GM12878 (cell line): ENCODE measurements around the gene ZSWIM7. TPM values are rescaled to one million over a fixed set of nuclear protein-coding genes. Genes with fewer than 3 reads are reported as not detected.

Experiments used
- ATAC-seq: fragments of 200-7000 bp; cut with Tn5 transposase; 3 replicates; pipeline ENCODE4 v1.9.1; 2020; ENCODE audit warnings: mild to moderate bottlenecking, moderate library complexity
- BruUV-seq: library from RNA; stranded (reverse); fragments of 400-500 nt; replicated peaks from 2 replicates; lab custom pipeline; 2021; lab: Mats Ljungman, UMichigan
- CTCF ChIA-PET: fragments of 300-600 bp; sonication (Branson Sonifier 250); formaldehyde crosslinking; extraction: SDS; loops from one replicate; lab custom pipeline; 2021; ENCODE audit warnings: inconsistent platforms; lab: Yijun Ruan, JAX
- POLR2A ChIA-PET: fragments of 350-600 bp; formaldehyde crosslinking; extraction: SDS; loops from one replicate; lab custom pipeline; 2021; ENCODE audit warnings: inconsistent platforms; lab: Charles Lee
- RAD21 ChIA-PET: fragments of 300-600 bp; sonication (Branson Sonifier 250); formaldehyde crosslinking; loops from one replicate; lab custom pipeline; 2023; ENCODE audit warnings: antibody characterized with exemption; ENCODE audit not compliant: unreplicated experiment; lab: Charles Lee
- SMC1A ChIA-PET: fragments of 300-600 bp; sonication (Branson Sonifier 250); formaldehyde crosslinking; loops from one replicate; lab custom pipeline; 2023; ENCODE audit not compliant: unreplicated experiment, uncharacterized antibody; lab: Charles Lee
- DNase-seq: peaks from one replicate; pipeline ENCODE4 v3.0.0-alpha.2; 2011; ENCODE audit warnings: low read depth, low spot score
- FAIRE-seq: peaks from 3 replicates; lab custom pipeline; 2011; peaks lifted over from hg19 to GRCh38; lab: Jason Lieb, UNC
- H2AFZ ChIP-seq: 2 replicates; pipeline ENCODE4 v1.6.0; 2011; ENCODE audit warnings: low read depth, low read length, control low read depth; ENCODE audit not compliant: control insufficient read depth
- H3K27ac ChIP-seq: 2 replicates; pipeline ENCODE4 v1.5.1; 2011; ENCODE audit warnings: control low read depth; ENCODE audit not compliant: control insufficient read depth, insufficient read depth
- H3K27me3 ChIP-seq, 2 experiments: replicated peaks in 1 of 2; 2 replicates each; pipeline versions ENCODE4 v1.6.0 to v1.6.1; 2011; ENCODE audit warnings: low read length in 1 of 2; ENCODE audit not compliant: control insufficient read depth in 2 of 2, insufficient read depth in 2 of 2
- H3K36me3 ChIP-seq, 2 experiments: 2 replicates each; pipeline ENCODE4 v1.5.1; 2011; ENCODE audit warnings: low read length in 1 of 2; ENCODE audit not compliant: control insufficient read depth in 2 of 2, insufficient read depth in 2 of 2
- H3K4me1 ChIP-seq: 2 replicates; pipeline ENCODE4 v1.6.1; 2011; ENCODE audit warnings: mild to moderate bottlenecking, low read length, moderate library complexity, mixed read lengths; ENCODE audit not compliant: control insufficient read depth, insufficient read depth
- H3K4me2 ChIP-seq: 2 replicates; pipeline ENCODE4 v1.6.0; 2011; ENCODE audit warnings: control low read depth; ENCODE audit not compliant: control insufficient read depth, insufficient read depth
- H3K4me3 ChIP-seq: fragments of 200-600 bp; sonication (generic); 2 replicates; pipeline ENCODE4 v1.5.1; 2016
- H3K79me2 ChIP-seq: 2 replicates; pipeline ENCODE4 v1.6.0; 2011; ENCODE audit warnings: low read length; ENCODE audit not compliant: control insufficient read depth, insufficient read depth
- H3K9ac ChIP-seq: 2 replicates; pipeline ENCODE4 v1.8.0; 2011; ENCODE audit warnings: low read length, control low read depth, mixed read lengths; ENCODE audit not compliant: control insufficient read depth, insufficient read depth
- H3K9me3 ChIP-seq: replicated peaks from 3 replicates; pipeline ENCODE4 v1.5.1; 2011; ENCODE audit warnings: mild to moderate bottlenecking, low read length; ENCODE audit not compliant: control insufficient read depth, insufficient read depth
- H4K20me1 ChIP-seq: 2 replicates; pipeline ENCODE4 v1.6.0; 2011; ENCODE audit not compliant: control insufficient read depth, insufficient read depth
- EED ChIP-seq: sonication (generic); IDR thresholded peaks from 2 replicates; pipeline ENCODE4 v1.6.1; 2016; ENCODE audit warnings: antibody characterized with exemption, low read depth
- ETV6 ChIP-seq, 2 experiments: fragments of 450-650 bp in 1 of 2; IDR thresholded peaks in 1 of 2; conservative IDR thresholded peaks in 1 of 2; 2 replicates each; pipeline ENCODE4 v1.6.1; 2014; ENCODE audit warnings: antibody characterized with exemption in 1 of 2, borderline replicate concordance in 1 of 2, low read depth in 1 of 2, mild to moderate bottlenecking in 1 of 2, moderate library complexity in 1 of 2
- STAT1 ChIP-seq: fragments of 450-650 bp; conservative IDR thresholded peaks from 2 replicates; pipeline ENCODE4 v1.6.1; 2014; ENCODE audit warnings: antibody characterized with exemption, mild to moderate bottlenecking
- WGBS: methylation state at CpG from one replicate; pipeline ENCODE4 v1.1.6; 2016; ENCODE audit warnings: low lambda C conversion rate; ENCODE audit not compliant: insufficient replicate concordance, insufficient coverage; ENCODE audit errors: missing lambda C conversion rate; 5-methylcytosine and 5-hydroxymethylcytosine counted together
- in situ Hi-C: fragments of 300-500 bp; cut with MboI; formaldehyde crosslinking; loops from 9 replicates; pipeline ENCODE4 v1.14.3; 2018; ENCODE audit warnings: mixed read lengths
- intact Hi-C: fragments of 100-400 bp; cut with micrococcal nuclease; formaldehyde crosslinking; loops from one replicate; pipeline ENCODE4 v1.14.2; 2022; ENCODE audit not compliant: unreplicated experiment
- polyA plus RNA-seq, 11 experiments: library from polyadenylated mRNA; depleted of rRNA in 4 of 11; unstranded in 6 of 11; stranded (reverse) in 5 of 11; fragments of >200 nt; fragmentation: Nextera tagmentation in 4 of 11; fragmentation: Illumina TruSeq in 1 of 11; extraction: Ambion mirVana in 4 of 11; extraction: Trizol in 1 of 11; gene quantifications; 1 replicate in 1 of 11; 2 replicates in 10 of 11; pipeline versions ENCODE4 v1.2.1 to v1.2.3, GENCODE V29; 2011 to 2016; ENCODE audit warnings: inconsistent platforms in 2 of 11, missing spikeins in 2 of 11, low read depth in 1 of 11
- total RNA-seq, 4 experiments: library from RNA; depleted of rRNA in 3 of 4; stranded (reverse); fragments of >200 nt in 3 of 4; fragmentation: Illumina TruSeq in 1 of 4; extraction: Trizol in 1 of 4; gene quantifications; 2 replicates each; pipeline versions ENCODE4 v1.2.1 to v1.2.3, GENCODE V29; 2013 to 2021
- TF ChIP-seq, protein P1 (sequence below): IDR thresholded peaks from 2 replicates; pipeline ENCODE4 v1.6.1; 2011; ENCODE audit warnings: low read depth, low read length, improper control_type of control experiment, borderline replicate concordance
- TF ChIP-seq, protein P2 (sequence below): fragments of 450-650 bp; IDR thresholded peaks from 2 replicates; pipeline ENCODE4 v1.6.1; 2016; ENCODE audit warnings: mild to moderate bottlenecking

Gene ZSWIM7
- total and polyA plus RNA-seq, 10 of the 15 experiments (the other 5 are each of a cell fraction or from before 2014, with no cell fraction given) = 7.0 to 26.6 (median 9.9) TPM

- ATAC-seq = no peak
- ChIA-PET SMC1A (interaction anchor here (1.4 kb wide), 1 partner anchor 22 kb away, joined by 5 read pairs; no protein-coding TSS in a partner anchor), POLR2A (no interaction called here), CTCF (no interaction called here), RAD21 (no interaction called here)
- Histone ChIP-seq H3K9ac (no peak overlapping the region), H2AFZ (no peak overlapping the region), H3K27ac (no peak overlapping the region), H3K36me3 (peaks cover 5 to 6% of the 10 kb centered on the region in 2 experiments; a peak in 3 of 4 replicates), H3K4me2 (no peak overlapping the region), H3K27me3 (no peaks in the 10 kb centered on the region), H3K4me3 (no peak overlapping the region), H3K4me1 (peaks cover 4% of the 10 kb centered on the region), H3K79me2 (peaks cover 23% of the 10 kb centered on the region), H4K20me1 (no peaks in the 10 kb centered on the region), H3K9me3 (peaks cover 2% of the 10 kb centered on the region)
- WGBS = 100% methylated on average over 1 of the region's 1 CpG
- intact Hi-C loops (no loop called here), in situ Hi-C loops (no loop called here)
- no TSS peak for BruUV-seq
- FAIRE-seq = no peak
- no peak for DNase-seq
- TF ChIP-seq ETV6 (conservative IDR thresholded peaks at IDR 0.05 in 1 of 2, IDR thresholded peaks at IDR 0.05 in 1 of 2; ENCODE audit: borderline replicate concordance in 1 of 2, low read depth in 1 of 2) = no peak
- TF ChIP-seq, protein P1, sequence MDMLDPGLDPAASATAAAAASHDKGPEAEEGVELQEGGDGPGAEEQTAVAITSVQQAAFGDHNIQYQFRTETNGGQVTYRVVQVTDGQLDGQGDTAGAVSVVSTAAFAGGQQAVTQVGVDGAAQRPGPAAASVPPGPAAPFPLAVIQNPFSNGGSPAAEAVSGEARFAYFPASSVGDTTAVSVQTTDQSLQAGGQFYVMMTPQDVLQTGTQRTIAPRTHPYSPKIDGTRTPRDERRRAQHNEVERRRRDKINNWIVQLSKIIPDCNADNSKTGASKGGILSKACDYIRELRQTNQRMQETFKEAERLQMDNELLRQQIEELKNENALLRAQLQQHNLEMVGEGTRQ = no peak
- no peak for TF ChIP-seq STAT1
- TF ChIP-seq, protein P2, sequence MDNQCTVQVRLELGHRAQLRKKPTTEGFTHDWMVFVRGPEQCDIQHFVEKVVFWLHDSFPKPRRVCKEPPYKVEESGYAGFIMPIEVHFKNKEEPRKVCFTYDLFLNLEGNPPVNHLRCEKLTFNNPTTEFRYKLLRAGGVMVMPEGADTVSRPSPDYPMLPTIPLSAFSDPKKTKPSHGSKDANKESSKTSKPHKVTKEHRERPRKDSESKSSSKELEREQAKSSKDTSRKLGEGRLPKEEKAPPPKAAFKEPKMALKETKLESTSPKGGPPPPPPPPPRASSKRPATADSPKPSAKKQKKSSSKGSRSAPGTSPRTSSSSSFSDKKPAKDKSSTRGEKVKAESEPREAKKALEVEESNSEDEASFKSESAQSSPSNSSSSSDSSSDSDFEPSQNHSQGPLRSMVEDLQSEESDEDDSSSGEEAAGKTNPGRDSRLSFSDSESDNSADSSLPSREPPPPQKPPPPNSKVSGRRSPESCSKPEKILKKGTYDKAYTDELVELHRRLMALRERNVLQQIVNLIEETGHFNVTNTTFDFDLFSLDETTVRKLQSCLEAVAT = no peak
- no peak for TF ChIP-seq EED
Measured at GRCh38 chr17:16003841-16004240, 4.3 kb upstream of the ZSWIM7 start.
